SJSA1 (cell line): Measurements from ENCODE around the gene MRRF. TPM values are rescaled to one million over a fixed set of nuclear protein-coding genes. Genes with fewer than 3 reads are reported as not detected.
A peak's percentile ranks its signal among the peaks of the same experiment; 100 is the strongest.

ENCODE experiments used
- DNase-seq, 2 experiments: peaks; one replicate each; pipeline ENCODE4 v3.0.0-alpha.2; 2015 to 2020; ENCODE audit warnings: low spot score in 2 of 2, low read depth in 1 of 2
- H3K27ac ChIP-seq: fragments of 250-450 bp; sonication (Bioruptor Pico); 2 replicates; pipeline ENCODE4 v1.5.1; 2020; ENCODE audit warnings: mild to moderate bottlenecking, moderate library complexity
- H3K27me3 ChIP-seq: fragments of 250-450 bp; sonication (Bioruptor Pico); replicated peaks from 2 replicates; pipeline ENCODE4 v1.5.1; 2020; ENCODE audit warnings: mild to moderate bottlenecking, moderate library complexity
- H3K36me3 ChIP-seq: fragments of 250-450 bp; sonication (Bioruptor Pico); 2 replicates; pipeline ENCODE4 v1.5.1; 2020; ENCODE audit warnings: mild to moderate bottlenecking
- H3K4me1 ChIP-seq: fragments of 250-450 bp; sonication (Bioruptor Pico); replicated peaks from 2 replicates; pipeline ENCODE4 v1.6.1; 2021; ENCODE audit warnings: mild to moderate bottlenecking
- H3K4me3 ChIP-seq: fragments of 250-450 bp; sonication (Bioruptor Pico); 2 replicates; pipeline ENCODE4 v1.5.1; 2020; ENCODE audit warnings: mild to moderate bottlenecking
- H3K9me3 ChIP-seq: fragments of 250-450 bp; sonication (Bioruptor Pico); replicated peaks from 2 replicates; pipeline ENCODE4 v1.5.1; 2020; ENCODE audit warnings: mild to moderate bottlenecking
- total RNA-seq: library from RNA; depleted of rRNA; stranded (reverse); fragments of >200 nt; shearing (Covaris generic); gene quantifications from 2 replicates; pipeline ENCODE4 v1.2.3, GENCODE V29; 2014

Gene MRRF
- total RNA-seq, 1 experiment from 2014 or later, result 21.8 TPM

- peaks cover 71% of the 10 kb centered on the region for H3K36me3 ChIP-seq
- H3K27me3 ChIP-seq, result no peaks in the 10 kb centered on the region
- H3K27ac ChIP-seq, result no peak overlapping the region
- H3K4me1 ChIP-seq, result no peaks in the 10 kb centered on the region
- no peaks in the 10 kb centered on the region for H3K9me3 ChIP-seq
- H3K4me3 ChIP-seq, result no peak overlapping the region
- no peak for DNase-seq
These were observed 20.3 kb upstream of the MRRF start for GRCh38 chr9:122244349-122244748.

- no peak overlapping the region for H3K4me3 ChIP-seq
- peaks cover 69% of the 10 kb centered on the region for H3K36me3 ChIP-seq
- no peaks in the 10 kb centered on the region; the same call in 1 of the 2 replicates for H3K4me1 ChIP-seq
- H3K27ac ChIP-seq, result no peak overlapping the region
- no peaks in the 10 kb centered on the region for H3K27me3 ChIP-seq
- H3K9me3 ChIP-seq, result no peaks in the 10 kb centered on the region
- DNase-seq, result no peak
These were observed 18.0 kb upstream of the MRRF start for GRCh38 chr9:122246666-122247065.

GRCh38 chr9:122248448-122248865 lies 16.2 kb upstream of the MRRF start:
- Histone ChIP-seq H3K4me3 (no peak overlapping the region), H3K4me1 (peaks cover 8% of the 10 kb centered on the region), H3K36me3 (peaks cover 67% of the 10 kb centered on the region), H3K27me3 (no peaks in the 10 kb centered on the region), H3K27ac (no peak overlapping the region), H3K9me3 (no peaks in the 10 kb centered on the region)
- no peak for DNase-seq

- H3K4me1 ChIP-seq, result peaks cover 14% of the 10 kb centered on the region
- no peak overlapping the region for H3K4me3 ChIP-seq
- no peaks in the 10 kb centered on the region for H3K27me3 ChIP-seq
- no peaks in the 10 kb centered on the region for H3K9me3 ChIP-seq
- DNase-seq, result no peak
- peaks cover 57% of the 10 kb centered on the region for H3K36me3 ChIP-seq
- H3K27ac ChIP-seq, result no peak overlapping the region
These were observed 13.3 kb upstream of the MRRF start for GRCh38 chr9:122251351-122251750.

GRCh38 chr9:122252796-122253195 lies 11.9 kb upstream of the MRRF start:
- 0 out of 2 replicates have a peak overlapping the region, but pooled peaks have one; percentile 12 for H3K27ac ChIP-seq
- H3K4me3 ChIP-seq, result no peak overlapping the region
- H3K9me3 ChIP-seq, result no peaks in the 10 kb centered on the region
- no peak for DNase-seq
- H3K27me3 ChIP-seq, result no peaks in the 10 kb centered on the region
- H3K4me1 ChIP-seq, result peaks cover 14% of the 10 kb centered on the region
- H3K36me3 ChIP-seq, result peaks cover 51% of the 10 kb centered on the region

GRCh38 chr9:122254761-122255160 lies 9.9 kb upstream of the MRRF start:
- Histone ChIP-seq H3K4me1 (peaks cover 14% of the 10 kb centered on the region), H3K9me3 (no peaks in the 10 kb centered on the region), H3K4me3 (no peak overlapping the region), H3K27me3 (no peaks in the 10 kb centered on the region), H3K36me3 (peaks cover 58% of the 10 kb centered on the region), H3K27ac (no peak overlapping the region)
- DNase-seq, result no peak

GRCh38 chr9:122256206-122256605 lies 8.5 kb upstream of the MRRF start:
- no peaks in the 10 kb centered on the region for H3K27me3 ChIP-seq
- H3K4me1 ChIP-seq, result peaks cover 14% of the 10 kb centered on the region
- no peak for DNase-seq
- no peak overlapping the region for H3K4me3 ChIP-seq
- peaks cover 64% of the 10 kb centered on the region for H3K36me3 ChIP-seq
- no peak overlapping the region for H3K27ac ChIP-seq
- H3K9me3 ChIP-seq, result no peaks in the 10 kb centered on the region

- Histone ChIP-seq H3K27ac (no peak overlapping the region), H3K4me3 (no peak overlapping the region), H3K36me3 (peaks cover 53% of the 10 kb centered on the region), H3K27me3 (no peaks in the 10 kb centered on the region), H3K9me3 (no peaks in the 10 kb centered on the region), H3K4me1 (peaks cover 14% of the 10 kb centered on the region)
- no peak for DNase-seq
These were observed 5.7 kb upstream of the MRRF start for GRCh38 chr9:122258886-122259415.

GRCh38 chr9:122261469-122261881 lies 3.2 kb upstream of the MRRF start:
- H3K4me3 ChIP-seq, result no peak overlapping the region
- H3K27me3 ChIP-seq, result no peaks in the 10 kb centered on the region
- H3K4me1 ChIP-seq, result peaks cover 15% of the 10 kb centered on the region
- DNase-seq, result peak; percentile 59 to 72
- H3K36me3 ChIP-seq, result peaks cover 40% of the 10 kb centered on the region
- H3K27ac ChIP-seq, result no peak overlapping the region
- H3K9me3 ChIP-seq, result no peaks in the 10 kb centered on the region

GRCh38 chr9:122262073-122262472 lies 2.6 kb upstream of the MRRF start:
- Histone ChIP-seq H3K27ac (no peak overlapping the region), H3K4me3 (no peak overlapping the region), H3K9me3 (no peaks in the 10 kb centered on the region), H3K27me3 (no peaks in the 10 kb centered on the region), H3K36me3 (peaks cover 40% of the 10 kb centered on the region), H3K4me1 (peaks cover 15% of the 10 kb centered on the region)
- DNase-seq, result no peak

GRCh38 chr9:122263699-122264349 lies 858 bp upstream of the MRRF start:
- peak overlapping the region; percentile 65 for H3K4me3 ChIP-seq
- peaks cover 29% of the 10 kb centered on the region for H3K36me3 ChIP-seq
- peak in 1 of 2 experiments; percentile 20 for DNase-seq
- no peaks in the 10 kb centered on the region for H3K9me3 ChIP-seq
- H3K27me3 ChIP-seq, result no peaks in the 10 kb centered on the region
- peak overlapping the region; percentile 90 for H3K27ac ChIP-seq
- H3K4me1 ChIP-seq, result peaks cover 15% of the 10 kb centered on the region

GRCh38 chr9:122265149-122265915 lies 650 bp downstream of the MRRF start:
- DNase-seq, result no peak
- H3K4me1 ChIP-seq, result peaks cover 15% of the 10 kb centered on the region
- H3K36me3 ChIP-seq, result peaks cover 14% of the 10 kb centered on the region
- H3K9me3 ChIP-seq, result no peaks in the 10 kb centered on the region
- H3K27me3 ChIP-seq, result no peaks in the 10 kb centered on the region
- peak overlapping the region; percentile 65 for H3K4me3 ChIP-seq
- peak overlapping the region; percentile 90 for H3K27ac ChIP-seq

GRCh38 chr9:122268041-122268814 lies 3.5 kb downstream of the MRRF start:
- Histone ChIP-seq H3K27ac (no peak overlapping the region), H3K36me3 (peaks cover 11% of the 10 kb centered on the region), H3K27me3 (no peaks in the 10 kb centered on the region), H3K4me1 (peaks cover 11% of the 10 kb centered on the region; the same call in 1 of the 2 replicates), H3K9me3 (no peaks in the 10 kb centered on the region), H3K4me3 (no peak overlapping the region)
- DNase-seq, result no peak
